Osteocyte (in vitro differentiated cells): ENCODE results near the gene ANAPC16. TPM values are rescaled to one million over a fixed set of nuclear protein-coding genes. Genes with fewer than 3 reads are reported as not detected.
A peak's percentile ranks its signal among the peaks of the same experiment; 100 is the strongest.

Experiments used
- DNase-seq: peaks from one replicate; pipeline ENCODE4 v3.0.0; 2021; ENCODE audit warnings: mixed read lengths; ENCODE audit not compliant: unreplicated experiment; ENCODE audit errors: extremely low spot score
- H3K27ac Mint-ChIP-seq: one replicate; pipeline ENCODE4 v1.8.0; 2021; ENCODE audit warnings: mild to moderate bottlenecking, mixed read lengths; ENCODE audit not compliant: unreplicated experiment
- H3K27me3 Mint-ChIP-seq: one replicate; pipeline ENCODE4 v1.8.0; 2021; ENCODE audit warnings: mixed read lengths; ENCODE audit not compliant: unreplicated experiment
- H3K36me3 Mint-ChIP-seq: one replicate; pipeline ENCODE4 v1.8.0; 2021; ENCODE audit warnings: mixed read lengths; ENCODE audit not compliant: unreplicated experiment
- H3K4me1 Mint-ChIP-seq: one replicate; pipeline ENCODE4 v1.8.0; 2021; ENCODE audit warnings: mixed read lengths; ENCODE audit not compliant: unreplicated experiment
- H3K4me3 Mint-ChIP-seq: one replicate; pipeline ENCODE4 v1.8.0; 2021; ENCODE audit warnings: mild to moderate bottlenecking, moderate library complexity, mixed read lengths; ENCODE audit not compliant: unreplicated experiment
- H3K9me3 Mint-ChIP-seq: one replicate; pipeline ENCODE4 v1.8.0; 2021; ENCODE audit warnings: mixed read lengths; ENCODE audit not compliant: unreplicated experiment
- total RNA-seq: library from RNA; stranded (reverse); gene quantifications from 2 replicates; pipeline ENCODE4 v1.2.1, GENCODE V29; 2021
- TF ChIP-seq, protein P1 (sequence below): fragments of 200-600 bp; sonication (generic); IDR thresholded peaks from 2 replicates; pipeline ENCODE4 v1.5.0; 2021; ENCODE audit warnings: antibody characterized with exemption, mild to moderate bottlenecking, moderate library complexity

The ANAPC16 gene
- total RNA-seq, 1 donor from 2014 or later, result 70.3 TPM

- TF ChIP-seq, protein P1, sequence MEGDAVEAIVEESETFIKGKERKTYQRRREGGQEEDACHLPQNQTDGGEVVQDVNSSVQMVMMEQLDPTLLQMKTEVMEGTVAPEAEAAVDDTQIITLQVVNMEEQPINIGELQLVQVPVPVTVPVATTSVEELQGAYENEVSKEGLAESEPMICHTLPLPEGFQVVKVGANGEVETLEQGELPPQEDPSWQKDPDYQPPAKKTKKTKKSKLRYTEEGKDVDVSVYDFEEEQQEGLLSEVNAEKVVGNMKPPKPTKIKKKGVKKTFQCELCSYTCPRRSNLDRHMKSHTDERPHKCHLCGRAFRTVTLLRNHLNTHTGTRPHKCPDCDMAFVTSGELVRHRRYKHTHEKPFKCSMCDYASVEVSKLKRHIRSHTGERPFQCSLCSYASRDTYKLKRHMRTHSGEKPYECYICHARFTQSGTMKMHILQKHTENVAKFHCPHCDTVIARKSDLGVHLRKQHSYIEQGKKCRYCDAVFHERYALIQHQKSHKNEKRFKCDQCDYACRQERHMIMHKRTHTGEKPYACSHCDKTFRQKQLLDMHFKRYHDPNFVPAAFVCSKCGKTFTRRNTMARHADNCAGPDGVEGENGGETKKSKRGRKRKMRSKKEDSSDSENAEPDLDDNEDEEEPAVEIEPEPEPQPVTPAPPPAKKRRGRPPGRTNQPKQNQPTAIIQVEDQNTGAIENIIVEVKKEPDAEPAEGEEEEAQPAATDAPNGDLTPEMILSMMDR, result no peak
- H3K27me3 Mint-ChIP-seq, result no peaks in the 10 kb centered on the region
- no peaks in the 10 kb centered on the region for H3K9me3 Mint-ChIP-seq
- DNase-seq, result no peak
- H3K4me3 Mint-ChIP-seq, result no peak overlapping the region
- H3K27ac Mint-ChIP-seq, result peak overlapping the region; percentile 96
- H3K4me1 Mint-ChIP-seq, result peaks cover 28% of the 10 kb centered on the region
- H3K36me3 Mint-ChIP-seq, result peaks cover 22% of the 10 kb centered on the region
Observed at GRCh38 chr10:72229261-72230251, 13.7 kb downstream of the ANAPC16 start.

GRCh38 chr10:72233621-72234020, 17.8 kb downstream of the ANAPC16 start:
- TF ChIP-seq, protein P1, result no peak
- DNase-seq, result no peak
- no peak overlapping the region for H3K4me3 Mint-ChIP-seq
- peaks cover 26% of the 10 kb centered on the region for H3K36me3 Mint-ChIP-seq
- peaks cover 27% of the 10 kb centered on the region for H3K4me1 Mint-ChIP-seq
- no peaks in the 10 kb centered on the region for H3K27me3 Mint-ChIP-seq
- H3K27ac Mint-ChIP-seq, result no peak overlapping the region
- H3K9me3 Mint-ChIP-seq, result no peaks in the 10 kb centered on the region

DNA sequence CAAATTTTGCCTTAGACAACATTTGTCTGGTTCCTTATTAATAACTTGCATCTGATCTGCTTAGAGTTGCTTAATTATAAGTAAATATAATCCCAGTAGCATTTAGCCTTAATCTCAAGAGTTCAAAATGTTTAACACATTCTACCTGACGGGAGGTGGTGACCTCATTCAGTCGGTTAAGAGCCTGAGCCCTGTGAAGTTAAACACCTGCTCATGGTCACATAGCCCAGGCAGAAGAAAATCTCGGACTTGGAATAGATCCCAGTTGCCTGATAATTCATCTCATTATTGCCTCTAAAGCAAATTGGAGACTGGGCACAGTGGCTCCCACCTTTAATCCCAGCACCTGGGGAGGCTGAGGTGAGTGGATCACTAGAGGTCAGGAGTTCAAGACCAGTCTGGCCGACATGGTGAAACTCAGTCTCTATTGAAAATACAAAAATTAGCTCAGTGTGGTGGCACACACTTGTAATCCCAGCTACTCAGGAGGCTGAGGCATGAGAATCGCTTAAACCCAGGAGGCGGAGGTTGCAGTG, 18.8 kb downstream of the ANAPC16 start:
- Mint-ChIP-seq H3K4me1 (peaks cover 19% of the 10 kb centered on the region), H3K4me3 (no peak overlapping the region), H3K27ac (no peak overlapping the region), H3K9me3 (no peaks in the 10 kb centered on the region), H3K36me3 (peaks cover 26% of the 10 kb centered on the region), H3K27me3 (no peaks in the 10 kb centered on the region)
- no peak for DNase-seq
- TF ChIP-seq, protein P1, result no peak

GRCh38 chr10:72235544-72236279, 19.9 kb downstream of the ANAPC16 start:
- no peak for DNase-seq
- TF ChIP-seq, protein P1, result no peak
- no peaks in the 10 kb centered on the region for H3K9me3 Mint-ChIP-seq
- H3K27ac Mint-ChIP-seq, result no peak overlapping the region
- H3K4me3 Mint-ChIP-seq, result no peak overlapping the region
- H3K36me3 Mint-ChIP-seq, result peaks cover 24% of the 10 kb centered on the region
- peaks cover 13% of the 10 kb centered on the region for H3K4me1 Mint-ChIP-seq
- H3K27me3 Mint-ChIP-seq, result no peaks in the 10 kb centered on the region
